HUES6 (cell line): Measurements from ENCODE around the gene RAB2B.

Experiments used
- H3K27ac ChIP-seq: 2 replicates; pipeline ENCODE4 v1.7.0; 2013; ENCODE audit warnings: low read depth, mild to moderate bottlenecking, low read length, inconsistent platforms
- H3K27me3 ChIP-seq: 2 replicates; pipeline ENCODE4 v1.6.1; 2013; ENCODE audit warnings: low read length; ENCODE audit not compliant: control insufficient read depth, insufficient read depth
- H3K36me3 ChIP-seq: 2 replicates; pipeline ENCODE4 v1.6.1; 2013; ENCODE audit warnings: low read length; ENCODE audit not compliant: control insufficient read depth, insufficient read depth
- H3K4me1 ChIP-seq: 2 replicates; pipeline ENCODE4 v1.6.1; 2013; ENCODE audit warnings: low read length; ENCODE audit not compliant: control insufficient read depth, insufficient read depth
- H3K4me3 ChIP-seq: 2 replicates; pipeline ENCODE4 v1.5.1; 2013; ENCODE audit warnings: low read depth, low read length
- H3K9ac ChIP-seq: one replicate; pipeline ENCODE4 v1.6.1; 2013; ENCODE audit warnings: mild to moderate bottlenecking, low read length
- H3K9me3 ChIP-seq: 2 replicates; pipeline ENCODE4 v1.6.1; 2013; ENCODE audit warnings: low read depth, low read length; ENCODE audit not compliant: control insufficient read depth, insufficient read depth

The RAB2B gene

DNA sequence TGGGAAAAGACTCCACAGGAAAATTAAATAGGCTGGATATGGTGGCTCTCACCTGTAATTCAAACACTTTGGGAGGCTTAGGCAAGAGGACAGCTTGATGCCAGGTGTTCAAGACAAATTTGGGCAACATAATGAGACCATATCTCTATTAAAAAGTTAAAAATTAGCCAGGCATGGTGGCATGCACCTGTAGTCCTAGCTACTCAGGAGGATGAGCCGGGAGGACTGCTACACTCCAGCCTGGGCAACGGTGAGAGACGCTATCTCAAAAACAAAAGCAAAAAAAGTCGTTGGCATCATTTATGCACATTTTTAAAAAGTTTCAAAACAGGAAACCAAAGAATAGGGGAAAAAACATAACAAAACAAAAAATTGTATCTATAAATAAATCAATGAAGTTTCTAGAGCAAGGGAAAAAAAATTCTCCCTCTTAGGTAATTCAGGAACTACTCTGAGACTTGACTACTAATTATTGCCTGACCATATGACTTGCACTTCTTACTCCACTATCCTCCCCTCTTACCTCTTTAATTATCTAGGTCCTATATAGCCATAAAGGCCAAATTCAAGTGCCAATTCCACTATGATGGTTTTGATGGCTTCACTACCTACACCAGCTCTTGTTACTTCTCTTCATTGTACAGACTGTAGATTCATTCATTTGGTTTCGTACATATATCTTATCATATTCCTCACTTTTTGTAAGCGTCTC, 32.8 kb upstream of the RAB2B start:
- peak overlapping the region; percentile 95 for H3K9ac ChIP-seq

DNA sequence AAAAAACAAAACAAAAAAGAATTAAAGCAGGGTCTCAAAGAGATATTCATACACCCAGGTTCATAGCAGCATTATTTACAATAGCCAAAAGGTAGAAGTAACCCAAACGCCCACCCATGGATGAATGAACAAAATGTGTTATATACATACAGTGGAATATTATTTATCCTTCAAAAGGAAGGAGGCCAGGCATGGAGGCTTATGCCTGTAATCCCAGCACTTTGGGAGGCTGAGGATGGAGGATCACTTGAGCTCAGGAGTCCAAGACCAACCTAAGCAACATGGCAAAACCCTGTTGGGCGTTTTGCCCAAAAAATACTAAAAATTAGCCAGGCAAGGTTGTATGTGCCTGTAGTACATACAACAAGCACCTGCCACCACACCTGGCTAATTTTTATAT, 29.8 kb upstream of the RAB2B start:
- no peaks in the 10 kb centered on the region for H3K27me3 ChIP-seq
- no peaks in the 10 kb centered on the region for H3K9me3 ChIP-seq
- H3K27ac ChIP-seq, result no peak overlapping the region
- no peak overlapping the region for H3K4me3 ChIP-seq
- no peak overlapping the region for H3K9ac ChIP-seq
- H3K36me3 ChIP-seq, result peaks cover 56% of the 10 kb centered on the region
- peaks cover 14% of the 10 kb centered on the region; the same call in 1 of the 2 replicates for H3K4me1 ChIP-seq

More for the DNA sequence above, 32.8 kb upstream of the RAB2B start:
- Histone ChIP-seq H3K4me1 (peaks cover 20% of the 10 kb centered on the region), H3K4me3 (peak overlapping the region; percentile 81), H3K9me3 (no peaks in the 10 kb centered on the region), H3K36me3 (peaks cover 27% of the 10 kb centered on the region), H3K27ac (0 out of 2 replicates have a peak overlapping the region, but pooled peaks have one; percentile 71), H3K27me3 (no peaks in the 10 kb centered on the region)

DNA sequence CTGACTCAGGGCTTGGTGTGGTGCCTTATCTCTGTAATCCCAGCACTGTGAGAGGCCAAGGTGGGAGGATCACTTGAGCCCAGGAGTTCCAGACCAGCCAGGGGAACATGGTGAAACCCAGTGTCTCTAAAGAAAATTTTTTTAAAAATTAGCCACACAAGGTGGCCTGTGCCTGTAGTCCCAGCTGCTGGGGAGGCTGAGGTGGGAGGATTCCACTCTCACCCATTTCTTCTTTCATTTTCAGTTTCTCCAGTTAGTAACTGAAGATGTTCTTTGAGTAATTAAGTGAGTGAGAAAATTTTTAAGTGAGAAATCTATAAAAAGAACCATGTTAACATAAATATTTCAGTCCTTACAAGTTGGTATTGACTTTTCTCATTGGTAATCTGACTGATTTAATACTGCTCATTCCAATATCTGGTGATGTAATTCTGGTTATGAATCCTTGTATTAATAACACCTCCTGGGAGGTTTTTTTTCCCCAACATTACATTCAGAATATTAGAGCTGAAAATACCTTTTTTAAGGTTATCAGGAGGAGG, 28.3 kb upstream of the RAB2B start:
- H3K9me3 ChIP-seq, result no peaks in the 10 kb centered on the region
- no peak overlapping the region for H3K27ac ChIP-seq
- H3K27me3 ChIP-seq, result no peaks in the 10 kb centered on the region
- H3K36me3 ChIP-seq, result peaks cover 70% of the 10 kb centered on the region
- no peak overlapping the region for H3K9ac ChIP-seq
- peaks cover 13% of the 10 kb centered on the region; the same call in 1 of the 2 replicates for H3K4me1 ChIP-seq
- no peak overlapping the region for H3K4me3 ChIP-seq

DNA sequence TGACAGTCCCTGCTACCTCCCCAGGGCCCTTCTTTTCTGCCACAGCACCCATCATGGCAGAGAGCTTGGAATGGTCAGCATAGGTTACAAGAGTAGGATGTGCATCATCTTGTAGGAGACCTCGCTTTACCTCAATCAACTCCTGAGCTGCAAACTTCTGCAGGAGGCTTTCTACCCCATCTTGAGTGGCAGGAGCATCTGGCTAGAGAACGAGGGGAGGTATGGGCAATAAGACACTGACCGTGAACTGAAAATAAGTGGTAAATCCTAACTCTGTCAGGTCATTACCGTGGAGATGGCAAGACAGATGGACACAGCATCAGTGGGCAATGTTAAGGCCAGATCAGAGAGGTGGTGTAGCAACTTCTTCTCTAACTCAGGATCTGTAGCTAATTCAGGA, 26.6 kb upstream of the RAB2B start:
- Histone ChIP-seq H3K27me3 (no peaks in the 10 kb centered on the region), H3K4me1 (peaks cover 10% of the 10 kb centered on the region), H3K27ac (no peak overlapping the region), H3K4me3 (no peak overlapping the region), H3K36me3 (peaks cover 81% of the 10 kb centered on the region), H3K9ac (no peak overlapping the region), H3K9me3 (no peaks in the 10 kb centered on the region)

DNA sequence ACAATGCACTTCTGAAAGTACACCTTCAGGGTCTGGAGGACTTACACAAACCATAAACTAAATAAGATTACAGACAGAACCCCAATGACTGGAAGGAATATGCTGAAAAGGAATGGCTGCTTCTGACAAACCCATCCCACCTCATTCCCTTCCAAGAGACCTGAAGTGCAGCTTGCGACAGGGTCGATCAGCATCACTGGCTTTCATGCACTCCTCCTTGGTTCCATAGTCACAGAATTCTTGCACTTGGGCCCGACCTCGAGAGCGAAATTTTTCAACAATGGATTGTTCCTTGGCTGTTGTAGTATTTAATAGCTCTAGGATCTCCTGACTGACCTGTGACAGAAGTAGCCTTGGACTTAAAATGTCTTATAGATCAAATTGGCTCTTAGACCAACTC, 24.8 kb upstream of the RAB2B start:
- Histone ChIP-seq H3K9ac (no peak overlapping the region), H3K27me3 (no peaks in the 10 kb centered on the region), H3K9me3 (no peaks in the 10 kb centered on the region), H3K4me3 (no peak overlapping the region), H3K4me1 (peaks cover 10% of the 10 kb centered on the region), H3K36me3 (peaks cover 85% of the 10 kb centered on the region), H3K27ac (no peak overlapping the region)

DNA sequence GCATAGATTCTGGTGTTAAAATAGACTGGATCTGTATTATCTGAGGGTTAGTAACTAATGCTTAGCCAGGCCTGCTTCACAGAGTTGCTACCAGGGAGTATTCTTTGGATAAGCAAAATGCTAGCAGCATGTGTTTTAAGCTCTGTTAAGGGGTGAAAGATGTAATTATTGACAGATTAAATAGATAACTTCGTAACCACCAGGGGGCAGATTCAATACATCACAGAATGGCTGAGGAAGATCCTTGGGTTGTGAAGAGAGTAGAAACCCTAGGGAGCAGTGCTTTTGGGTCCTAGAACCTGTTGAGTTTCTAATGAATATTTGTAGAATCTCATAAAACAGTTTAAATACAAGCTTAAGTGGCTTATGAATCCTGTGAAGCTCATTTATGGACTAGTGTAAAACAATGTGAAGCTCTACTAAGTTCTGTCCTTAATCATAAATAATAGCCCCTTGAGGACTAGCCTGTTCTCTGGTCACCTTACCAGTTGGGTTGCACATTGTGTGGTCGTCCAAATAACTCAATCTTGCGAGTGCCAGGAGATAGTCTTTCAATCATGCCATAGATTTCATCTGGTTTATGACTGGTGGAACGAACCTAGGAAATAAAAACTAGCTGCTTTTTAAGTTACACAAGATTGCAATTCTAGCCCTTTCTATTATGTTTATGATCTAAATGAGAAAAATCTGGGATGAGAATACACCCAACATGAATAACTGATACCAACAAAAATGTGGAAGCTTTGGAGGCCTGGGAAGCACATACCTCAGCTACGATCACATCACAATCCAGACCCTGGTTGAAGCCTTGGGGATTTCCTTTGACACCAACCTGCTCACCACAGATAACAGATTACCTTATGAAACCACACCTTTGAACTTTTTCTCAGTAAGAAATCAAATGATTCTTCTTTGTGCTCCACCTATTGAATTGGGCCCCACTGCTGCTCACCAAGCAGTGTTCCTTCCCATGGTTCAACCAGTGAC, 22.1 kb upstream of the RAB2B start:
- Histone ChIP-seq H3K4me3 (no peak overlapping the region), H3K9me3 (no peaks in the 10 kb centered on the region), H3K9ac (no peak overlapping the region), H3K36me3 (peaks cover 94% of the 10 kb centered on the region), H3K27me3 (no peaks in the 10 kb centered on the region), H3K4me1 (peaks cover 10% of the 10 kb centered on the region), H3K27ac (peak overlapping the region; percentile 28; the same call in 1 of the 2 replicates)

DNA sequence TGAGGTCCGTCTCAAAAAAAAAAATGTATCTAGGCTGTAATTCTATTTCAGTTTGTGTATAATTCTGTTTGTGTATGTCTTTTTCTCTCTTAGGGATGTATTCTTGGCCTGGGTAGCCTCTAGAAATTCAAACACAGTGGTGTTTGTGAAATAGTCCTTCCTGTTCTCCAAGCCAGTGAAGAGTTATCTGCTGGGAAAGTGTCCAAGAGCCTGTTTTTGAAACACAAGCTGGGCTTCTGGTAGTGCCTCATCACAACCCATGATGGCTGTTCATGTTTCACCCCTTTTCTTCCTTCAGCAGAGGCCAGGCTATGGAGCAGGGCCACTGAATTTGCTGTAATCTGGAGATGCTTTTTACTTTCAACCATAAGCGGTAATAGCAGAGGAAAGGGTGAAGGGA, 19.7 kb upstream of the RAB2B start:
- Histone ChIP-seq H3K27ac (no peak overlapping the region), H3K27me3 (no peaks in the 10 kb centered on the region), H3K9ac (no peak overlapping the region), H3K4me3 (no peak overlapping the region), H3K4me1 (peaks cover 10% of the 10 kb centered on the region), H3K36me3 (peaks cover 88% of the 10 kb centered on the region), H3K9me3 (no peaks in the 10 kb centered on the region)

DNA sequence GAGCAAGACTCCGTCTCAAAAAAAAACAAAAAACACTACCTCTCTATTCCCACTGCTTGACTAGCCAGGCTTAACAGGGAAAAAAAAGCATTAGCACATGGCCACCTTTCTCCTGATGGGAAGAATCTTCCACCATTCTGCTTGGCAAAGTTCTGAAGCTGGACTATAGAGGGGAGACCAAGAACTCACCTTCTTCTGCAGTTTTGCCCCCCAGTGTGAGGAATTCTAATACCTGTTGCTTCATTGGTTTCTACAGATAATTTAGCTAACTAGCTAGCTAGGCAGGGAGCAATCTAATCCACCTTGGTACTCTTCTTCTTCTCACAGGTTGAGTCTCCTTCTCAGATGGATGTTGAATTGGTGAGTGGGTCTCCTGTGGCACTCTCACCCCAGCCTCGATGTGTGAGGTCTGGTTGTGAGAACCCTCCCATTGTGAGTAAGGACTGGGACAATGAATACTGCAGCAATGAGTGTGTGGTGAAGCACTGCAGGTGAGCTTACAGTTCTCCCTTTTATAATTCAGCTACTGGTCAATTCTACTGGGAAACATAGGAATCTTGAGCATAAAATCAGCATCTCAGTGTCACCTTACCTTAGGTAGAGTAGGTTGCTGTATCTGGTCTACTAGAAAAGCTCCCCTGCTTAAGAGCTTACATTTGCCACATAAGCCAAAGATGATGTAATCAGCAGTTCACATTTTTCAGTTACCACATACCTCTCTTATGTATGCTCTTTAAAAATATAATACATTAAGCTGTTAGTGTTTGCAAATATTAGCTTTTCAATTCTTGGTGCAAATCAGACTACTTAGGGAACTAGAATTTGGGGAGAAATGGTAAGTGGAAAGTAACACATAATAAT, 18.4 kb upstream of the RAB2B start:
- H3K4me1 ChIP-seq, result peaks cover 10% of the 10 kb centered on the region
- no peak overlapping the region for H3K4me3 ChIP-seq
- no peaks in the 10 kb centered on the region for H3K9me3 ChIP-seq
- H3K36me3 ChIP-seq, result peaks cover 85% of the 10 kb centered on the region
- H3K27ac ChIP-seq, result peak overlapping the region; percentile 12; the same call in 1 of the 2 replicates
- no peak overlapping the region for H3K9ac ChIP-seq
- no peaks in the 10 kb centered on the region for H3K27me3 ChIP-seq

DNA sequence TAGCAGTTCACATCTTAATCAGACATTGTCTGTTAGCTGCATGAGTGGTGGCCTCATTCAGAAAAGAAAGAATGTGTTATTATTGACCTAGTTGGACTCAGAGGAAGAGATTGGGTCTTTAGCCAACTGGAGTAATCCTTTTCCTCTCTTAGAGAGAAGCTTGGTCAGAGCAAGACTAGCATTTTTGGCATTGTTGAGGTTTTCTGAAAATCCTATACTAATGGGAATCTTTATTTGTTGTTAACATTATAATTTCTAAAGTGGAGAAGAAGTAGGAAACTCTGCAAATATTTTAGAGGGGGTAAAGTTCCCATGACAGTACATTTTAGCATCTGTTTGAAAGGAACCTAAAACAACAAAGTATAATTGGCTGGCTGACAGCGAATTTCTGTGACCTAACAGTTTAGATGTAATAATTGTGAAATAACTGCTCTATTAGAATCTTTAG, 9.9 kb upstream of the RAB2B start:
- H3K27me3 ChIP-seq, result no peaks in the 10 kb centered on the region
- no peaks in the 10 kb centered on the region for H3K9me3 ChIP-seq
- H3K27ac ChIP-seq, result no peak overlapping the region
- peaks cover 38% of the 10 kb centered on the region for H3K36me3 ChIP-seq
- no peaks in the 10 kb centered on the region for H3K4me1 ChIP-seq
- no peak overlapping the region for H3K4me3 ChIP-seq
- no peak overlapping the region for H3K9ac ChIP-seq

DNA sequence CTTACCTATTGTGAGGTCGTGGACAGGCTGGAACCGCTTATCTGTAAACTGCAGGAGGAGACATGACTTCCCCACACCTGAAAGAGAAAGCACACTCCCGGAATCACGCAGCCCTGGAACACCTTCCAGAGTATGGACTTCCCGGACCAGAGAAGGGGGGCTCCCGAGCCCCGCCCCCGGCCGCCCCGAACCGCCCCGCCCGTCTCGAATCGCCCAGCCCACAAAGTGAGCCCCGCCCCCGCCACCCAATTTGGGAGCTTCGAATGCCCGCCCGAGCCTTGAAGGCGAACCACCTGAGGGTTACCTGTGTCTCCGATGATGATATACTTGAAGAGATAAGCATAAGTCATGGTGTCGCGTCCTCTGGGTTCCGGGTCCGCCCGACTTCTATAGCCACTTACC, 235 bp downstream of the RAB2B start:
- Histone ChIP-seq H3K9ac (peak overlapping the region; percentile 64), H3K9me3 (no peaks in the 10 kb centered on the region), H3K4me3 (peak overlapping the region; percentile 78), H3K36me3 (peaks cover 33% of the 10 kb centered on the region), H3K4me1 (no peaks in the 10 kb centered on the region), H3K27me3 (no peaks in the 10 kb centered on the region), H3K27ac (no peak overlapping the region)
